Body of pancreas (tissue), 4 donors: ENCODE results near the gene BARX1.

Source experiments
- POLR2A ChIP-seq, 3 donors: fragments of 450-650 bp; IDR thresholded peaks; one replicate each; pipeline ENCODE4 v1.6.1; 2016; ENCODE audit warnings: antibody characterized with exemption in 3 of 3, mild to moderate bottlenecking in 2 of 3
- TF ChIP-seq, protein P1 (sequence below), 7 experiments: fragments of 450-650 bp in 4 of 7; fragments of 200-600 bp in 3 of 7; sonication (generic) in 3 of 7; IDR thresholded peaks; one replicate each; pipeline ENCODE4 v1.5.1; 2016 to 2019; ENCODE audit warnings: antibody characterized with exemption in 7 of 7

GRCh38 chr9:93954434-93955061, 607 bp downstream of the BARX1 start:
- TF ChIP-seq, protein P1, sequence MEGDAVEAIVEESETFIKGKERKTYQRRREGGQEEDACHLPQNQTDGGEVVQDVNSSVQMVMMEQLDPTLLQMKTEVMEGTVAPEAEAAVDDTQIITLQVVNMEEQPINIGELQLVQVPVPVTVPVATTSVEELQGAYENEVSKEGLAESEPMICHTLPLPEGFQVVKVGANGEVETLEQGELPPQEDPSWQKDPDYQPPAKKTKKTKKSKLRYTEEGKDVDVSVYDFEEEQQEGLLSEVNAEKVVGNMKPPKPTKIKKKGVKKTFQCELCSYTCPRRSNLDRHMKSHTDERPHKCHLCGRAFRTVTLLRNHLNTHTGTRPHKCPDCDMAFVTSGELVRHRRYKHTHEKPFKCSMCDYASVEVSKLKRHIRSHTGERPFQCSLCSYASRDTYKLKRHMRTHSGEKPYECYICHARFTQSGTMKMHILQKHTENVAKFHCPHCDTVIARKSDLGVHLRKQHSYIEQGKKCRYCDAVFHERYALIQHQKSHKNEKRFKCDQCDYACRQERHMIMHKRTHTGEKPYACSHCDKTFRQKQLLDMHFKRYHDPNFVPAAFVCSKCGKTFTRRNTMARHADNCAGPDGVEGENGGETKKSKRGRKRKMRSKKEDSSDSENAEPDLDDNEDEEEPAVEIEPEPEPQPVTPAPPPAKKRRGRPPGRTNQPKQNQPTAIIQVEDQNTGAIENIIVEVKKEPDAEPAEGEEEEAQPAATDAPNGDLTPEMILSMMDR (IDR thresholded peaks at IDR 0.05), result no peak
- TF ChIP-seq POLR2A (IDR thresholded peaks at IDR 0.05), result no peak
